HG02642 (cell line): ENCODE measurements around the gene RNFT1.
"Not testable (repeated sequence)": the region's sequence is repeated elsewhere in the genome, so short reads cannot be mapped to it uniquely, and the experiment has no call there.

ENCODE experiments used
- ATAC-seq: cut with Tn5 transposase; IDR thresholded peaks from one replicate; pipeline ENCODE4 v1.9.1; 2021; ENCODE audit warnings: mild to moderate bottlenecking; ENCODE audit not compliant: unreplicated experiment, poor library complexity

Gene RNFT1

GRCh38 chr17:59930768-59931167 lies 33.8 kb downstream of the RNFT1 start:
- ATAC-seq, result not testable (repeated sequence)

GRCh38 chr17:59930121-59930520 lies 34.4 kb downstream of the RNFT1 start:
- ATAC-seq, result not testable (repeated sequence)

- ATAC-seq, result not testable (repeated sequence)
Observed at GRCh38 chr17:59920637-59921036, 43.9 kb downstream of the RNFT1 start.

- ATAC-seq, result no peak
Observed at GRCh38 chr17:59916446-59916845, 48.1 kb downstream of the RNFT1 start.

GRCh38 chr17:59914274-59914854 lies 50.2 kb downstream of the RNFT1 start:
- ATAC-seq, result no peak

- ATAC-seq, result no peak
Observed at GRCh38 chr17:59907467-59907866, 57.1 kb downstream of the RNFT1 start.

GRCh38 chr17:59903455-59903854 lies 61.1 kb downstream of the RNFT1 start:
- ATAC-seq, result no peak
